Subcutaneous preadipocyte (primary cell): ENCODE results near the gene RPL18A. TPM values are rescaled to one million over a fixed set of nuclear protein-coding genes. Genes with fewer than 3 reads are reported as not detected.

Source experiments
- small RNA-seq: library from RNA; depleted of rRNA; stranded (forward); fragments of <200 nt; gene quantifications from one replicate; pipeline ENCODE3, GENCODE V24; 2012
- total RNA-seq: library from RNA; depleted of rRNA; stranded (reverse); fragments of >200 nt; gene quantifications from 2 replicates; pipeline ENCODE4 v1.2.3, GENCODE V29; 2012

The RPL18A gene
- 931 and 1,160 TPM in 2 replicates for total RNA-seq

DNA sequence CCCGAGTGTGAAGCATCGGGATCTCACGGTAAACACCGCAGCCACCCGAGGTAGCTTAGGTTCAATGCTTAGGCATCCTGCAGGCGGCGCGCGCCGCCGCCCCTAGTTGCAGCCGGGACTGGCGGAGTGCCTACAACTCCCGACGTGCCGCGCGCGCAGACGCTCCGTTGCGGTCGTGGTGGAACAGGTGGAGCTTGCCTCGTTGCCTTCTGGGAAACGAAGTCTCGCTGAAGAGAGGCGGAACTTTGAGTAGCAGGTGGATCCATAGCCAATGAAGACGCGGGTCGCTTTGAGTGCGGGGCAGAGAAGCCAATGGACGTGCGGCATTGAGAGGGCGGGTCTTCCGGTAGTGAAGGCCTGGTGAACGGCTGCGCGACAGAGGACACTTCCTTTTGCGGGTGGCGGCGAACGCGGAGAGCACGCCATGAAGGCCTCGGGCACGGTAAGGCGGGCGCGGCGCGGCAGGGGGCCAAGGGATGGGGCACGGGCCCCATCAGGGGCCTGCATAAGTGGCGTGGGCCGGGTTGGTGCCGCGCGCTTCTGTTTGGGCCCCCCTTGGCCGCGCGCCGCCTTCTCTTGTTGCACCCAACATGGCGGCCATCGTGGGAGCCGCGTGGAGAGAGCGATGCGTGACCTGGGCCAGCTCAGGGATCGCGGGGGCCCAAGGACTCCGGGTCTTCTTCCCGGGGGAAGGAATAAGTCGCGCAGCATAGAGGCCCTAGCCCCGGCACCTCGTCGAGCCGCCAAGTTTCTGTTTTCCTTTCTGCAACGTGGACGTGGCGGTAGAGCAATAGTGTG lies at the start of gene RPL18A:
TSS of gene RPL18A (plus strand) at position 378 of the 798 bp plus-strand sequence. CDS start at position 425, 47 bp downstream.

GRCh38 chr19:17821190-17821589 lies 38.5 kb upstream of the RPL18A start, which contains the start of gene INSL3:
Gene INSL3, minus strand, starts transcription at chr19:17821519. Its CDS starts 13 bp downstream, at chr19:17821506.

DNA sequence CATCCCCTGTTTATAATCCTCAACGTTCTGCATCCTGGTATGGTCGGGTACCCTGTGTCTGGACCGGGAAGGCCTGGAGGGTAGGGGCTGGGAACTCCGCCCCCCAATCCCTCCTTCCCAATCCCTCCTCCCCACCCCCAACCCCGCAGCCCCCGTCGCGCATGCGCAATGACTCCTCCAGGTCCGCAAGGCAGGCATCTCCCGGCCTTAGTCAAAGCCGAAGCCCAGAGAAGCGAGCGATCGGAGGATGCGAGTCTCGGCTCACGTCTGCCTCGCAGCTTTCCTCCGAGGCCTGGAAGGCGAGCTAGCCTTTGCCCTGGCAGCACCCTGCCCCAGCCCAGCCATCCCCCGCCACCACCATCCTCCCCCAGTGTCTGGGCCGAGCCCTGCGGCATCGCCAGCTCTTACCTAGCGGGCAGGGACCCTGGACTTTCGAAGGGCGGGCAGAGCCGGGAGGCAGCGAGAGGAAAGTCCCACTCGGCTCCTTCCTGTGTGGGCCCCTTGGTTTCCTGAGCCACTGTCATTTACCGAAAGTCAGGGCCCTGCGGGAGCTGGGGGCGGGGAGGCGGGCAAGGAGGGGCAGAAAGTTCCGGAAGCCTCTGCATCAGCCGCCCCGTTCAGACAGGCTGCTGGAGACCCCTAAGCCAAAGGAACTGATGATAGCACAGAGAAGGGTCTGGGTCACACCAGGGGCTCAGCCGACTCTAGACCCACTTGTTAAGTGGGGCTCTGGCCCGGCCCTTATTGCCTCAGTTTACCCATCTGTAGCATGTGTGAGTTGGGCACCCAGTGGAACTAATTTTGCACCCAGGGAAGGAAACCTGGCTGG lies 12.0 kb upstream of the RPL18A start, which contains the start of gene JAK3:
TSS of gene JAK3 (minus strand) at position 445 of the 829 bp plus-strand sequence. CDS start 3,565 bp downstream, outside the sequence.

DNA sequence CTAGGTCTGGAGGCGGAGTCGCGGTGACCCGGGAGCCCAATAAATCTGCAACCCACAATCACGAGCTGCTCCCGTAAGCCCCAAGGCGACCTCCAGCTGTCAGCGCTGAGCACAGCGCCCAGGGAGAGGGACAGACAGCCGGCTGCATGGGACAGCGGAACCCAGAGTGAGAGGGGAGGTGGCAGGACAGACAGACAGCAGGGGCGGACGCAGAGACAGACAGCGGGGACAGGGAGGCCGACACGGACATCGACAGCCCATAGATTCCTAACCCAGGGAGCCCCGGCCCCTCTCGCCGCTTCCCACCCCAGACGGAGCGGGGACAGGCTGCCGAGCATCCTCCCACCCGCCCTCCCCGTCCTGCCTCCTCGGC lies 12.2 kb downstream of the RPL18A start, which contains the start of gene SLC5A5:
TSS of gene SLC5A5 (plus strand) at position 68 of the 373 bp plus-strand sequence. CDS start 375 bp downstream, outside the sequence.

Small RNAs within 50 kb of the gene (small RNA-seq; reads per million reads assigned to genes)
- gene SNORA68, result not detected

Other genes with a start within 250 kb of the RPL18A start
- under 0.01 and 0.39 TPM in 2 replicates for gene UNC13A, start 171.6 kb upstream of the RPL18A start, total RNA-seq
- 25.4 and 29.7 TPM in 2 replicates for gene MAP1S, start 140.4 kb upstream of the RPL18A start, total RNA-seq
- 0.73 and 1.2 TPM in 2 replicates for gene FCHO1, start 108.4 kb upstream of the RPL18A start, total RNA-seq
- not detected in 2 replicates for gene B3GNT3, start 64.8 kb upstream of the RPL18A start, total RNA-seq
- gene INSL3, start 38.4 kb upstream of the RPL18A start, total RNA-seq, result not detected in 2 replicates
- 0.78 and 2.2 TPM in 2 replicates for gene JAK3, start 11.9 kb upstream of the RPL18A start, total RNA-seq
- gene SLC5A5, start 12.0 kb downstream of the RPL18A start, total RNA-seq, result not detected in 2 replicates
- gene CCDC124, start 73.1 kb downstream of the RPL18A start, total RNA-seq, result 28.7 and 30.5 TPM in 2 replicates
- not detected in 2 replicates for gene KCNN1, start 107.2 kb downstream of the RPL18A start, total RNA-seq
- 7.3 and 13.1 TPM in 2 replicates for gene ARRDC2, start 148.3 kb downstream of the RPL18A start, total RNA-seq
- under 0.01 TPM in 1 of 2 replicates, not detected in the other for gene IL12RB1, start 227.0 kb downstream of the RPL18A start, total RNA-seq
- gene MAST3, start 237.9 kb downstream of the RPL18A start, total RNA-seq, result 1.8 and 2.5 TPM in 2 replicates